T-cell (primary cell): Measurements from ENCODE around the gene ETV6. TPM values are rescaled to one million over a fixed set of nuclear protein-coding genes. Genes with fewer than 3 reads are reported as not detected.
"Not testable (repeated sequence)": the region's sequence is repeated elsewhere in the genome, so short reads cannot be mapped to it uniquely, and the experiment has no call there.

Experiments used
- ATAC-seq, 4 experiments: fragments of 200-7000 bp in 3 of 4; fragments of 150-1000 bp in 1 of 4; cut with Tn5 transposase; replicated peaks in 1 of 4; 1 replicate in 3 of 4; 2 replicates in 1 of 4; pipeline ENCODE4 v1.10.0; 2021; ENCODE audit warnings: moderate library complexity in 3 of 4, mild to moderate bottlenecking in 2 of 4, moderate number of reproducible peaks in 1 of 4
- CTCF ChIA-PET, 2 donors: fragments of 300-600 bp; sonication (Branson Sonifier 250); formaldehyde crosslinking; loops; one replicate each; lab custom pipeline; 2022; ENCODE audit warnings: antibody characterized with exemption in 2 of 2; lab: Charles Lee
- POLR2A ChIA-PET, 2 donors: fragments of 300-600 bp; sonication (Branson Sonifier 250); formaldehyde crosslinking; loops; one replicate each; lab custom pipeline; 2022; ENCODE audit warnings: antibody characterized with exemption in 2 of 2; lab: Charles Lee
- DNase-seq, 35 experiments: peaks; one replicate each; pipeline versions ENCODE4 v3.0.0 to v3.0.0-alpha.2; 2013 to 2023
- H3K27ac ChIP-seq: one replicate; pipeline ENCODE4 v1.5.1; 2013; ENCODE audit warnings: low read length
- H3K27me3 ChIP-seq, 2 experiments: replicated peaks in 1 of 2; 1 replicate in 1 of 2; 2 replicates in 1 of 2; pipeline versions ENCODE4 v1.6.1 to v1.7.0; 2013; ENCODE audit warnings: low read length in 1 of 2, mixed read lengths in 1 of 2; ENCODE audit not compliant: control insufficient read depth in 2 of 2, insufficient read depth in 2 of 2; ENCODE audit errors: extremely low read depth in 1 of 2
- H3K36me3 ChIP-seq, 2 donors: 1 replicate in 1 of 2; 2 replicates in 1 of 2; pipeline versions ENCODE4 v1.6.1 to v1.7.0; 2013; ENCODE audit warnings: low read length in 1 of 2; ENCODE audit not compliant: control insufficient read depth in 2 of 2, insufficient read depth in 1 of 2; ENCODE audit errors: extremely low read depth in 1 of 2
- H3K4me1 ChIP-seq, 2 experiments: 1 replicate in 1 of 2; 2 replicates in 1 of 2; pipeline versions ENCODE4 v1.6.1 to v1.7.0; 2013; ENCODE audit warnings: low read length in 2 of 2, mixed read lengths in 1 of 2; ENCODE audit not compliant: insufficient read depth in 2 of 2, control insufficient read depth in 1 of 2; ENCODE audit errors: extremely low read depth in 1 of 2
- H3K4me3 ChIP-seq, 2 donors: 1 replicate in 1 of 2; 2 replicates in 1 of 2; pipeline versions ENCODE4 v1.5.1 to v1.7.0; 2013; ENCODE audit warnings: mild to moderate bottlenecking in 2 of 2, low read length in 1 of 2, moderate library complexity in 1 of 2; ENCODE audit not compliant: control insufficient read depth in 1 of 2; ENCODE audit errors: extremely low read depth in 1 of 2
- H3K9me3 ChIP-seq: 2 replicates; pipeline ENCODE4 v1.7.0; 2013
- H3K27ac Mint-ChIP-seq, 2 donors: one replicate each; pipeline ENCODE4 v1.8.0; 2020 to 2021; ENCODE audit warnings: mild to moderate bottlenecking in 2 of 2, mixed read lengths in 2 of 2
- H3K27me3 Mint-ChIP-seq, 2 donors: one replicate each; pipeline ENCODE4 v1.8.0; 2021 to 2022; ENCODE audit warnings: mixed read lengths in 2 of 2
- H3K36me3 Mint-ChIP-seq: one replicate; pipeline ENCODE4 v1.8.0; 2021; ENCODE audit warnings: mixed read lengths
- H3K4me1 Mint-ChIP-seq, 3 donors: one replicate each; pipeline ENCODE4 v1.8.0; 2020 to 2022; ENCODE audit warnings: mixed read lengths in 3 of 3, mild to moderate bottlenecking in 1 of 3
- H3K4me3 Mint-ChIP-seq, 3 donors: one replicate each; pipeline ENCODE4 v1.8.0; 2020 to 2022; ENCODE audit warnings: mild to moderate bottlenecking in 3 of 3, mixed read lengths in 3 of 3, moderate library complexity in 3 of 3
- H3K9me3 Mint-ChIP-seq, 3 donors: one replicate each; pipeline ENCODE4 v1.8.0; 2020 to 2022; ENCODE audit warnings: mixed read lengths in 3 of 3
- WGBS: methylation state at CpG from one replicate; pipeline ENCODE4 v1.1.5; 2013; ENCODE audit warnings: missing lambda C conversion rate; ENCODE audit not compliant: insufficient coverage; 5-methylcytosine and 5-hydroxymethylcytosine counted together
- total RNA-seq, 35 experiments: library from RNA in 6 of 35; stranded (reverse) in 6 of 35; fragments of 120-200 nt in 1 of 35; gene quantifications; one replicate each; pipeline versions ENCODE4 v1.2.1 to v1.2.4 and lab custom pipeline; 2013 to 2026

Gene ETV6
- total RNA-seq, 5 donors from 2014 or later (not counting 1 experiment from before 2014, with no cell fraction given) = 24.8 to 36.3 (median 31.3) TPM

DNA sequence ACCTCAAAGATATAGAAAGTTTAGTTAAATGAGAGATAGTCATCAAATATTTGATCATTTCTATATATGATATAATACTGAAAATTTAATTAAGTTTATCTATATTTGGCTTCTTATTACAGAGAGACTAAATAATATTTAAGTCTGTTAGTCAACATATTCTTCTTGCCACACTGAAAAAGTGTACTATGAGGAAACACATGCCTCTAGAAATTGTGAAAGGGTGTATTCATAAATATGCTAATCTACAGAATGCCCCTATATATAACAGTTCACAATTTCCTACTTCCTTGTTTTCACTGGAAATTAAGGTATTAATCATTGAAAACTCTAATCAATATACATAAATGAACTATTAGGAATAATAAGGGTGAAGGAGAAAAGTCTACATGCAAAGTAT lies 31.4 kb upstream of the ETV6 start:
- Mint-ChIP-seq H3K4me1 (peaks cover 0 to 3% (median 0%) of the 10 kb centered on the region in 3 donors), H3K9me3 (no peaks in the 10 kb centered on the region), H3K4me3 (no peak overlapping the region), H3K27me3 (no peaks in the 10 kb centered on the region), H3K27ac (no peak overlapping the region), H3K36me3 (no peaks in the 10 kb centered on the region)
- Histone ChIP-seq H3K9me3 (no peaks in the 10 kb centered on the region), H3K4me3 (no peak overlapping the region), H3K27me3 (no peaks in the 10 kb centered on the region), H3K27ac (no peak overlapping the region), H3K4me1 (no peaks in the 10 kb centered on the region), H3K36me3 (no peaks in the 10 kb centered on the region)
- ATAC-seq = no peak
- POLR2A ChIA-PET = interaction anchor here in 1 of 2 donors (0.5 kb wide), 1 partner anchor 27 kb away, joined by 3 read pairs; no protein-coding TSS in a partner anchor
- DNase-seq = no peak
- CTCF ChIA-PET = interaction anchor here in 1 of 2 donors (0.6 kb wide), 1 partner anchor 27 kb away, joined by 3 read pairs; no protein-coding TSS in a partner anchor

DNA sequence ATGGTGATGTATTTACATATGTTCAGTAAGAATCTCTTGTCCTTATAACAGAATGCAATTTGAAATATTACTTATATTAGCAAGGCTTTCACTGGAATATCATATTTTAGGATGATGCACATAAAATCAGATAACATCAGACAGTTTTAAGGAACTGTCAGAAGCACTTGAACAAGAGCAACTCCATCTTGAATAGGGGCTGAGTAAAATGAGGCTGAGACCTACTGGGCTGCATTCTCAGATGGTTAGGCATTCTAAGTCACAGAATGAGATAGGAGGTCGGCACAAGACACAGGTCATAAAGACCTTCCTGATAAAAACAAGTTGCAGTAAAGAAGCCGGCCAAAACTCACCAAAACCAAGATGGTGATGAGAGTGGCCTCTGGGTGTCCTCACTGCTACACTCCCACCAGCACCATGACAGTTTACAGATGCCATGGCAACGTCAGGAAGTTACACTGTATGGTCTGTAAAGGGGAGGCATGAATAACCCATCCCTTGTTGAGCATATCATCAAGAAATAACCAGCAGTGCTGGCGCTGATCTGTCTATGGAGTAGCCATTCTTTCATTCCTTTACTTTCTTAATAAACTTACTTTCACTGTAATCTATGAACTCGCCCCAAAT lies 27.6 kb upstream of the ETV6 start:
- H3K27ac ChIP-seq = no peak overlapping the region
- ChIA-PET CTCF (no interaction called here), POLR2A (interaction anchor here in 1 of 2 donors (0.6 to 0.7 kb wide), 2 partner anchors 151 to 449 kb away, joined by 3 read pairs; no protein-coding TSS in a partner anchor)
- H3K27ac Mint-ChIP-seq = no peak overlapping the region
- H3K36me3 ChIP-seq = no peaks in the 10 kb centered on the region
- no peaks in the 10 kb centered on the region for H3K27me3 ChIP-seq
- no peaks in the 10 kb centered on the region for H3K27me3 Mint-ChIP-seq
- DNase-seq = peak in 28 of 35 experiments; percentile 1 to 51 (median 12)
- ATAC-seq = peak in 2 of 4 experiments; percentile 26 to 48
- peaks cover 0 to 4% (median 0%) of the 10 kb centered on the region in 3 donors for H3K9me3 Mint-ChIP-seq
- peaks cover 0 to 3% (median 0%) of the 10 kb centered on the region in 3 donors for H3K4me1 Mint-ChIP-seq
- no peak overlapping the region for H3K4me3 ChIP-seq
- no peaks in the 10 kb centered on the region for H3K4me1 ChIP-seq
- H3K4me3 Mint-ChIP-seq = no peak overlapping the region
- no peaks in the 10 kb centered on the region for H3K36me3 Mint-ChIP-seq
- no peaks in the 10 kb centered on the region for H3K9me3 ChIP-seq
- 100% methylated on average over 2 of the region's 5 CpGs for WGBS

- no peaks in the 10 kb centered on the region for H3K27me3 ChIP-seq
- no peaks in the 10 kb centered on the region for H3K36me3 Mint-ChIP-seq
- POLR2A ChIA-PET = interaction anchor here in 1 of 2 donors (1.0 kb wide), 1 partner anchor 27 kb away, joined by 3 read pairs; the partner anchor contains the start of gene ETV6
These were observed 26.6 kb upstream of the ETV6 start for GRCh38 chr12:11622876-11623281.

DNA sequence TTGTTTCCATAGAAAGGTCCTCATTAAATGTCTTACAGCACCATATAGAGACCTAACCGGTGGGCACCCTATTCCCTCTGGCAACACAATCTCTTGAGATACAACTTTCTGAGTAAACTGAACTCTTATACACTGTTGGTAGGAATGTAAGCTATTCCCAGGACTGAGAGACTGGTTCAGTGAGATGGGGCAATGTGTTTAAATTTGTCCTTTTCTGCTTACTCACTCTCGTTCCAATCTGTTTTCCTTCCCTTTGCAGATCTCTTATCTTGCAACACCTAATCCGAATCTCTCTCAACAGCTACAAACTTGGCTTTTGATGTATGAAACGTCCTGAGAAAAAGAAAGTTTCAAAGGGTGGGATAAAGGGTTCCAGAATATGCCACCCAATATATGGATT lies 26.1 kb upstream of the ETV6 start:
- Mint-ChIP-seq H3K4me3 (no peak overlapping the region), H3K9me3 (peaks cover 0 to 4% (median 0%) of the 10 kb centered on the region in 3 donors), H3K4me1 (peaks cover 0 to 3% (median 0%) of the 10 kb centered on the region in 3 donors), H3K36me3 (no peaks in the 10 kb centered on the region), H3K27ac (no peak overlapping the region), H3K27me3 (no peaks in the 10 kb centered on the region)
- Histone ChIP-seq H3K4me3 (no peak overlapping the region), H3K9me3 (no peaks in the 10 kb centered on the region), H3K4me1 (no peaks in the 10 kb centered on the region), H3K36me3 (no peaks in the 10 kb centered on the region), H3K27ac (no peak overlapping the region), H3K27me3 (no peaks in the 10 kb centered on the region)
- no peak for ATAC-seq
- POLR2A ChIA-PET = interaction anchor here in 1 of 2 donors (1.0 kb wide), 1 partner anchor 26 kb away, joined by 3 read pairs; the partner anchor contains the start of gene ETV6
- no CpG with 5 or more reads among the region's 4 CpGs for WGBS
- CTCF ChIA-PET = interaction anchor here (1.0 to 1.2 kb wide), 2 partner anchors 11 to 410 kb away, joined by 3 to 4 read pairs; no protein-coding TSS in a partner anchor
- no peak for DNase-seq

More at GRCh38 chr12:11622876-11623281, 26.6 kb upstream of the ETV6 start:
- no peak for DNase-seq
- Histone ChIP-seq H3K4me3 (no peak overlapping the region), H3K9me3 (no peaks in the 10 kb centered on the region), H3K36me3 (no peaks in the 10 kb centered on the region), H3K4me1 (no peaks in the 10 kb centered on the region), H3K27ac (no peak overlapping the region)
- H3K27ac Mint-ChIP-seq = no peak overlapping the region
- CTCF ChIA-PET = interaction anchor here (0.5 to 1.2 kb wide), 2 partner anchors 12 to 713 kb away, joined by 3 read pairs; no protein-coding TSS in a partner anchor
- no peak overlapping the region for H3K4me3 Mint-ChIP-seq
- ATAC-seq = no peak
- peaks cover 0 to 4% (median 0%) of the 10 kb centered on the region in 3 donors for H3K9me3 Mint-ChIP-seq
- peaks cover 0 to 3% (median 0%) of the 10 kb centered on the region in 3 donors for H3K4me1 Mint-ChIP-seq
- 79% methylated on average over 5 of the region's 5 CpGs for WGBS
- no peaks in the 10 kb centered on the region for H3K27me3 Mint-ChIP-seq

GRCh38 chr12:11624116-11624515 lies 25.4 kb upstream of the ETV6 start:
- Histone ChIP-seq H3K27me3 (no peaks in the 10 kb centered on the region), H3K9me3 (no peaks in the 10 kb centered on the region), H3K36me3 (no peaks in the 10 kb centered on the region), H3K4me1 (no peaks in the 10 kb centered on the region), H3K4me3 (no peak overlapping the region), H3K27ac (no peak overlapping the region)
- DNase-seq (no peak), ATAC-seq (no peak)
- ChIA-PET POLR2A (no interaction called here), CTCF (interaction anchor here (1.0 to 1.2 kb wide), 2 partner anchors 11 to 409 kb away, joined by 3 to 4 read pairs; no protein-coding TSS in a partner anchor)
- Mint-ChIP-seq H3K36me3 (no peaks in the 10 kb centered on the region), H3K27ac (no peak overlapping the region), H3K9me3 (peaks cover 0 to 4% (median 0%) of the 10 kb centered on the region in 3 donors), H3K4me1 (peaks cover 0 to 3% (median 0%) of the 10 kb centered on the region in 3 donors), H3K4me3 (no peak overlapping the region), H3K27me3 (no peaks in the 10 kb centered on the region)
- WGBS = no CpG with 5 or more reads among the region's 1 CpG

DNA sequence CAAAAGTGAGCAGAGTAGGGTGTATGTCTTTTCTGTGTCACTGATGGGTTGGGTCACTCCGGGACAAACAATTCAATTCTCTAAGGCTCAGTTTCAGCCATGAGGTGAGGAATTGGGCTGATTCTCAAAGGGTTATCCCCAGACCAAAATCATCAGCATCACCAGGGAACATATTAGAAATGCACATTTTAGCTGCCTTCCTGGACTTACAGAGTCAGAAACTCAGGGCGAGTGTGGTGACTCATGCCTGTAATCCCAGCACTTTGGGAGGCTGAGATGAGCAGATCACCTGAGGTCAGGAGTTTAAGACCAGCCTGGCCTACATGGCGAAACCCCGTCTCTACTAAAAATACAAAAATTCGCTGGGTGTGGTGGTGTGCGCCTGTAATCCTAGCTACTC lies 21.8 kb upstream of the ETV6 start:
- CTCF ChIA-PET = interaction anchor here in 1 of 2 donors (0.5 kb wide), 1 partner anchor 85 kb away, joined by 7 read pairs; no protein-coding TSS in a partner anchor
- H3K9me3 Mint-ChIP-seq, H3K4me3 Mint-ChIP-seq, ATAC-seq, POLR2A ChIA-PET, H3K4me1 Mint-ChIP-seq, DNase-seq, H3K36me3 Mint-ChIP-seq, H3K27me3 Mint-ChIP-seq, H3K27ac ChIP-seq, H3K9me3 ChIP-seq, H3K4me1 ChIP-seq, H3K36me3 ChIP-seq, H3K4me3 ChIP-seq, H3K27ac Mint-ChIP-seq, H3K27me3 ChIP-seq: not testable (repeated sequence)
- 98% methylated on average over 4 of the region's 6 CpGs for whole genome bisulfite sequencing
